Endodermal cell (in vitro differentiated cells): ENCODE data around the gene SMIM28. TPM values are rescaled to one million over a fixed set of nuclear protein-coding genes. Genes with fewer than 3 reads are reported as not detected.
A peak's percentile ranks its signal among the peaks of the same experiment; 100 is the strongest.

Source experiments
- DNase-seq: peaks from one replicate; pipeline ENCODE4 v3.0.0-alpha.2; 2017
- H3K27ac ChIP-seq: 2 replicates; pipeline ENCODE4 v1.5.1; 2013; ENCODE audit warnings: mild to moderate bottlenecking, low read depth, low read length, moderate library complexity
- H3K27me3 ChIP-seq: 2 replicates; pipeline ENCODE4 v1.6.1; 2013; ENCODE audit warnings: mild to moderate bottlenecking, low read length, moderate library complexity; ENCODE audit not compliant: insufficient read depth, control insufficient read depth, poor library complexity, severe bottlenecking
- H3K36me3 ChIP-seq: 2 replicates; pipeline ENCODE4 v1.7.0; 2013; ENCODE audit warnings: mild to moderate bottlenecking, low read length, moderate library complexity; ENCODE audit not compliant: control insufficient read depth, insufficient read depth
- H3K4me1 ChIP-seq: one replicate; pipeline ENCODE4 v1.7.0; 2013; ENCODE audit warnings: low read length; ENCODE audit not compliant: control insufficient read depth, insufficient read depth
- H3K4me3 ChIP-seq: 2 replicates; pipeline ENCODE4 v1.5.1; 2013; ENCODE audit warnings: mild to moderate bottlenecking, low read length, moderate library complexity
- H3K9ac ChIP-seq: 2 replicates; pipeline ENCODE4 v1.6.1; 2013; ENCODE audit warnings: mild to moderate bottlenecking, low read length, moderate library complexity; ENCODE audit not compliant: poor library complexity, severe bottlenecking; ENCODE audit errors: extremely low read depth
- H3K9me3 ChIP-seq: 2 replicates; pipeline ENCODE4 v1.6.1; 2013; ENCODE audit warnings: mild to moderate bottlenecking, low read length, moderate library complexity; ENCODE audit not compliant: control insufficient read depth
- H3K27ac Mint-ChIP-seq: 2 replicates; pipeline ENCODE4 v1.8.0; 2020; ENCODE audit warnings: mixed read lengths
- H3K27me3 Mint-ChIP-seq: 2 replicates; pipeline ENCODE4 v1.8.0; 2021; ENCODE audit warnings: mild to moderate bottlenecking, mixed read lengths; ENCODE audit not compliant: insufficient read depth
- H3K36me3 Mint-ChIP-seq: 2 replicates; pipeline ENCODE4 v1.8.0; 2020; ENCODE audit warnings: low read depth, mixed read lengths
- H3K4me1 Mint-ChIP-seq: 2 replicates; pipeline ENCODE4 v1.8.0; 2020; ENCODE audit warnings: mixed read lengths
- H3K4me3 Mint-ChIP-seq: 2 replicates; pipeline ENCODE4 v1.8.0; 2020; ENCODE audit warnings: mild to moderate bottlenecking, moderate library complexity, mixed read lengths
- H3K9me3 Mint-ChIP-seq: 2 replicates; pipeline ENCODE4 v1.8.0; 2020; ENCODE audit warnings: mild to moderate bottlenecking, mixed read lengths
- whole genome bisulfite sequencing, 2 experiments: methylation state at CpG; one replicate each; pipeline versions ENCODE4 v1.1.5 to v1.1.7; 2013; ENCODE audit warnings: missing lambda C conversion rate in 2 of 2, mixed read lengths in 1 of 2; ENCODE audit not compliant: insufficient coverage in 1 of 2, insufficient read length in 1 of 2; 5-methylcytosine and 5-hydroxymethylcytosine counted together
- total RNA-seq, 2 donors: library from RNA; stranded (reverse); fragmentation: NEBNext Ultra II Directional in 1 of 2; extraction: Animal tissue kit (Norgen Biotek cat#: 25700) in 1 of 2; gene quantifications; 2 replicates in 1 of 2; 3 replicates in 1 of 2; pipeline ENCODE4 v1.2.1, GENCODE V29; 2021
- TF ChIP-seq, protein P1 (sequence below): fragments of 200-600 bp; sonication (generic); conservative IDR thresholded peaks from 2 replicates; pipeline ENCODE4 v1.5.0; 2021; ENCODE audit warnings: antibody characterized with exemption, mild to moderate bottlenecking

The SMIM28 gene
- total RNA-seq, 2 donors from 2014 or later, result 0.33 TPM; not detected in 1

DNA sequence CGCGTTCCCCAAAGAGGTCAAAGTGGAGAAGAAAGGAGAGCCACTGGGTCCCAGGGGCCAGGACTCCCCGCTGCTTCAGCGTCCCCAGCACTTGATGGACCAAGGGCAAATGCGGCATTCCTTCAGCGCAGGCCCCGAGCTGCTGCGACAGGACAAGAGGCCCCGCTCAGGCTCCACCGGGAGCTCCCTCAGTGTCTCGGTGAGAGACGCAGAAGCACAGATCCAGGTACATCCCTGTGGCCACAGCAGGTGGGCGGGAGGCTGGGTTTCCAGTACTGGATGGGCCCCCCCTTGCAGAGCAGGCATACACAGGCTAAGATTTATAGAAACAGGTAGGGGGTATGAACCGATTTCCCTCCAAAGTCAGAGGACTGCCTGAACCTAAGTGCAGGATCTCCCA is 42.7 kb upstream of the SMIM28 start:
- Mint-ChIP-seq H3K27ac (no peak overlapping the region), H3K27me3 (no peaks in the 10 kb centered on the region), H3K9me3 (no peaks in the 10 kb centered on the region), H3K4me3 (no peak overlapping the region), H3K4me1 (peaks cover 31% of the 10 kb centered on the region), H3K36me3 (peaks cover 19% of the 10 kb centered on the region)
- WGBS, 2 experiments, result 95 to 99% methylated on average over 14 of the region's 14 CpGs
- Histone ChIP-seq H3K9ac (no peak overlapping the region), H3K27ac (no peak overlapping the region), H3K4me3 (no peak overlapping the region), H3K9me3 (no peaks in the 10 kb centered on the region), H3K4me1 (peaks cover 7% of the 10 kb centered on the region), H3K36me3 (peaks cover 15% of the 10 kb centered on the region), H3K27me3 (no peaks in the 10 kb centered on the region)
- DNase-seq, result no peak
- TF ChIP-seq, protein P1, sequence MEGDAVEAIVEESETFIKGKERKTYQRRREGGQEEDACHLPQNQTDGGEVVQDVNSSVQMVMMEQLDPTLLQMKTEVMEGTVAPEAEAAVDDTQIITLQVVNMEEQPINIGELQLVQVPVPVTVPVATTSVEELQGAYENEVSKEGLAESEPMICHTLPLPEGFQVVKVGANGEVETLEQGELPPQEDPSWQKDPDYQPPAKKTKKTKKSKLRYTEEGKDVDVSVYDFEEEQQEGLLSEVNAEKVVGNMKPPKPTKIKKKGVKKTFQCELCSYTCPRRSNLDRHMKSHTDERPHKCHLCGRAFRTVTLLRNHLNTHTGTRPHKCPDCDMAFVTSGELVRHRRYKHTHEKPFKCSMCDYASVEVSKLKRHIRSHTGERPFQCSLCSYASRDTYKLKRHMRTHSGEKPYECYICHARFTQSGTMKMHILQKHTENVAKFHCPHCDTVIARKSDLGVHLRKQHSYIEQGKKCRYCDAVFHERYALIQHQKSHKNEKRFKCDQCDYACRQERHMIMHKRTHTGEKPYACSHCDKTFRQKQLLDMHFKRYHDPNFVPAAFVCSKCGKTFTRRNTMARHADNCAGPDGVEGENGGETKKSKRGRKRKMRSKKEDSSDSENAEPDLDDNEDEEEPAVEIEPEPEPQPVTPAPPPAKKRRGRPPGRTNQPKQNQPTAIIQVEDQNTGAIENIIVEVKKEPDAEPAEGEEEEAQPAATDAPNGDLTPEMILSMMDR, result no peak

DNA sequence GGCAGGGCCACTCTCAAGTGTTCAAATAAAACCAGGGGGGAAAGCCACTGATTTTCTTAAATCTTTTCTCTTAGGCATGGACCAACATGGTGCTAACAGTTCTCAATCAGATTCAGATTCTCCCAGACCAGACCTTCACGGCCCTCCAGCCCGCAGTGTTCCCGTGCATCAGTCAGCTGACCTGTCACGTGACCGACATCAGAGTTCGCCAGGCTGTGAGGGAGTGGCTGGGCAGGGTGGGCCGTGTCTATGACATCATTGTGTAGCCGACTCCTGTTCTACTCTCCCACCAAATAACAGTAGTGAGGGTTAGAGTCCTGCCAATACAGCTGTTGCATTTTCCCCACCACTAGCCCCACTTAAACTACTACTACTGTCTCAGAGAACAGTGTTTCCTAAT is 41.5 kb upstream of the SMIM28 start:
- Mint-ChIP-seq H3K27ac (no peak overlapping the region), H3K9me3 (no peaks in the 10 kb centered on the region)

DNA sequence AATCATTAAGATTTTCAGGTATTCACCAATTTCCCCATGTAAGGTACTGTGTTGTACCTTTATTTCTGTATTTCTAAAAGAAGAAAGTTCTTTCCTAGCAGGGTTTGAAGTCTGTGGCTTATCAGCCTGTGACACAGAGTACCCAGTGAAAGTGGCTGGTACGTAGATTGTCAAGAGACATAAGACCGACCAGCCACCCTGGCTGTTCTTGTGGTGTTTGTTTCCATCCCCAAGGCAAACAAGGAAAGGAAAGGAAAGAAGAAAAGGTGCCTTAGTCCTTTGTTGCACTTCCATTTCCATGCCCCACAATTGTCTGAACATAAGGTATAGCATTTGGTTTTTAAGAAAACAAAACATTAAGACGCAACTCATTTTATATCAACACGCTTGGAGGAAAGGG is 40.6 kb upstream of the SMIM28 start:
- 93 to 97% methylated on average over 2 to 4 of the region's 4 CpGs for WGBS, 2 experiments
- Histone ChIP-seq H3K27me3 (no peaks in the 10 kb centered on the region), H3K9me3 (no peaks in the 10 kb centered on the region), H3K4me3 (no peak overlapping the region), H3K4me1 (peaks cover 3% of the 10 kb centered on the region), H3K9ac (no peak overlapping the region), H3K27ac (no peak overlapping the region), H3K36me3 (peaks cover 15% of the 10 kb centered on the region)
- no peaks in the 10 kb centered on the region for H3K27me3 Mint-ChIP-seq
- H3K4me1 Mint-ChIP-seq, result peaks cover 13% of the 10 kb centered on the region
- TF ChIP-seq, protein P1, result no peak
- H3K36me3 Mint-ChIP-seq, result peaks cover 19% of the 10 kb centered on the region
- no peak for DNase-seq
- no peak overlapping the region for H3K4me3 Mint-ChIP-seq
- no peak overlapping the region for H3K27ac Mint-ChIP-seq
- no peaks in the 10 kb centered on the region for H3K9me3 Mint-ChIP-seq

More for the DNA sequence above, 41.5 kb upstream of the SMIM28 start:
- Mint-ChIP-seq H3K36me3 (peaks cover 19% of the 10 kb centered on the region), H3K27me3 (no peaks in the 10 kb centered on the region), H3K4me1 (peaks cover 20% of the 10 kb centered on the region), H3K4me3 (no peak overlapping the region)
- peak; percentile 55 for DNase-seq
- H3K4me3 ChIP-seq, result no peak overlapping the region
- no peak overlapping the region for H3K27ac ChIP-seq
- TF ChIP-seq, protein P1, result no peak
- H3K36me3 ChIP-seq, result peaks cover 15% of the 10 kb centered on the region
- H3K9ac ChIP-seq, result no peak overlapping the region
- H3K4me1 ChIP-seq, result peaks cover 7% of the 10 kb centered on the region
- no peaks in the 10 kb centered on the region for H3K27me3 ChIP-seq
- H3K9me3 ChIP-seq, result no peaks in the 10 kb centered on the region
- 80 to 95% methylated on average over 3 to 8 of the region's 8 CpGs for WGBS, 2 experiments
